IMR-90 (cell line): ENCODE measurements around the gene EEF2K. TPM values are rescaled to one million over a fixed set of nuclear protein-coding genes. Genes with fewer than 3 reads are reported as not detected.

ENCODE experiments used
- ATAC-seq: fragments of 200-7000 bp; cut with Tn5 transposase; 2 replicates; pipeline ENCODE4 v1.9.1; 2020; ENCODE audit warnings: low read depth, mild to moderate bottlenecking, moderate library complexity
- BruUV-seq: library from RNA; stranded (reverse); fragments of 400-500 nt; replicated peaks from 2 replicates; lab custom pipeline; 2021; lab: Mats Ljungman, UMichigan
- CTCF ChIA-PET: fragments of 300-600 bp; formaldehyde crosslinking; extraction: SDS; loops from one replicate; lab custom pipeline; 2021; ENCODE audit warnings: antibody characterized with exemption; lab: Yijun Ruan, JAX
- POLR2A ChIA-PET: fragments of 300-600 bp; sonication (Branson Sonifier 250); formaldehyde crosslinking; loops from one replicate; lab custom pipeline; 2022; ENCODE audit warnings: antibody characterized with exemption; ENCODE audit not compliant: unreplicated experiment; lab: Charles Lee
- DNase-seq: peaks from one replicate; pipeline ENCODE4 v3.0.0; 2013
- H2AFZ ChIP-seq: replicated peaks from 2 replicates; pipeline ENCODE3; 2013; ENCODE audit warnings: low read length, mild to moderate bottlenecking; ENCODE audit not compliant: poor library complexity
- H2AK5ac ChIP-seq: 2 replicates; pipeline ENCODE4 v1.6.1; 2013; ENCODE audit warnings: low read depth, low read length, inconsistent platforms
- H2AK9ac ChIP-seq: replicated peaks from 2 replicates; pipeline ENCODE3; 2013; ENCODE audit warnings: mild to moderate bottlenecking, low read depth, low read length, moderate library complexity; ENCODE audit not compliant: poor library complexity
- H2BK120ac ChIP-seq: 2 replicates; pipeline ENCODE4 v1.6.1; 2013; ENCODE audit warnings: low read depth, low read length, inconsistent platforms
- H2BK15ac ChIP-seq: 3 replicates; pipeline ENCODE4 v1.6.1; 2013; ENCODE audit warnings: low read depth, low read length, inconsistent platforms
- H2BK20ac ChIP-seq: 2 replicates; pipeline ENCODE4 v1.6.1; 2013; ENCODE audit warnings: low read depth, mild to moderate bottlenecking, inconsistent platforms, low read length, moderate library complexity
- H2BK5ac ChIP-seq: 2 replicates; pipeline ENCODE4 v1.6.1; 2013; ENCODE audit warnings: mild to moderate bottlenecking, low read depth, low read length, inconsistent platforms; ENCODE audit not compliant: poor library complexity, severe bottlenecking
- H3K14ac ChIP-seq: replicated peaks from 2 replicates; pipeline ENCODE4 v1.6.1; 2013; ENCODE audit warnings: low read depth, low read length, inconsistent platforms
- H3K18ac ChIP-seq: 2 replicates; pipeline ENCODE4 v1.6.1; 2013; ENCODE audit warnings: low read depth, low read length, control low read depth
- H3K23ac ChIP-seq: 2 replicates; pipeline ENCODE4 v1.6.1; 2013; ENCODE audit warnings: low read depth, low read length, inconsistent platforms
- H3K27ac ChIP-seq: 2 replicates; pipeline ENCODE4 v1.5.1; 2013; ENCODE audit warnings: mild to moderate bottlenecking, control low read depth, low read length; ENCODE audit not compliant: insufficient read depth
- H3K27me3 ChIP-seq: 2 replicates; pipeline ENCODE4 v1.6.1; 2013; ENCODE audit warnings: low read length; ENCODE audit not compliant: control insufficient read depth, insufficient read depth
- H3K36me3 ChIP-seq: 2 replicates; pipeline ENCODE4 v1.6.1; 2013; ENCODE audit warnings: low read length, mixed read lengths; ENCODE audit not compliant: control insufficient read depth, insufficient read depth
- H3K4ac ChIP-seq: 2 replicates; pipeline ENCODE4 v1.6.1; 2013; ENCODE audit warnings: low read depth, low read length, inconsistent platforms
- H3K4me1 ChIP-seq: 2 replicates; pipeline ENCODE4 v1.6.1; 2013; ENCODE audit warnings: low read length, mixed read lengths; ENCODE audit not compliant: control insufficient read depth, insufficient read depth
- H3K4me2 ChIP-seq: 2 replicates; pipeline ENCODE4 v1.6.1; 2013; ENCODE audit warnings: low read depth, mild to moderate bottlenecking, control low read depth, low read length, moderate library complexity
- H3K4me3 ChIP-seq: 2 replicates; pipeline ENCODE4 v1.5.1; 2013; ENCODE audit warnings: low read depth, mild to moderate bottlenecking, control low read depth, low read length, moderate library complexity; ENCODE audit not compliant: insufficient read depth
- H3K56ac ChIP-seq: 2 replicates; pipeline ENCODE4 v1.6.1; 2013; ENCODE audit warnings: low read length, inconsistent platforms; ENCODE audit not compliant: insufficient read depth; ENCODE audit errors: extremely low read depth
- H3K79me1 ChIP-seq, 2 experiments: 2 replicates each; pipeline ENCODE4 v1.6.1; 2013; ENCODE audit warnings: low read length in 2 of 2, inconsistent platforms in 1 of 2, low read depth in 1 of 2
- H3K9ac ChIP-seq: 2 replicates; pipeline ENCODE4 v1.6.1; 2013; ENCODE audit warnings: low read depth, low read length, control low read depth
- H3K9me1 ChIP-seq: 2 replicates; pipeline ENCODE4 v1.6.1; 2013; ENCODE audit warnings: low read length, inconsistent platforms; ENCODE audit not compliant: insufficient read depth
- H3K9me3 ChIP-seq: 2 replicates; pipeline ENCODE4 v1.6.1; 2013; ENCODE audit warnings: low read length; ENCODE audit not compliant: control insufficient read depth, insufficient read depth
- H4K20me1 ChIP-seq: 2 replicates; pipeline ENCODE4 v1.6.1; 2013; ENCODE audit warnings: low read length, inconsistent platforms; ENCODE audit not compliant: insufficient read depth
- H4K5ac ChIP-seq: 2 replicates; pipeline ENCODE4 v1.6.1; 2013; ENCODE audit warnings: mild to moderate bottlenecking, low read depth, low read length, control low read depth
- H4K8ac ChIP-seq, 2 experiments: 2 replicates each; pipeline ENCODE4 v1.6.1; 2013; ENCODE audit warnings: low read depth in 2 of 2, low read length in 2 of 2, control low read depth in 1 of 2, inconsistent platforms in 1 of 2
- H4K91ac ChIP-seq: 2 replicates; pipeline ENCODE4 v1.6.1; 2013; ENCODE audit warnings: low read depth, low read length, inconsistent platforms; ENCODE audit not compliant: insufficient read depth
- BHLHE40 ChIP-seq: fragments of 150-350 bp; IDR thresholded peaks from 2 replicates; pipeline ENCODE4 v1.6.1; 2016; ENCODE audit warnings: mild to moderate bottlenecking, low read depth, low read length
- CEBPB ChIP-seq: IDR thresholded peaks from 2 replicates; pipeline ENCODE4 v1.6.1; 2012; ENCODE audit warnings: low read depth, low read length, improper control_type of control experiment
- CHD1 ChIP-seq: IDR thresholded peaks from 2 replicates; pipeline ENCODE4 v1.6.1; 2012; ENCODE audit warnings: low read depth, low read length, improper control_type of control experiment
- CTCF ChIP-seq: conservative IDR thresholded peaks from 2 replicates; pipeline ENCODE4 v1.5.1; 2012; ENCODE audit warnings: mild to moderate bottlenecking, low read depth, low read length, improper control_type of control experiment
- FOS ChIP-seq: fragments of 150-350 bp; IDR thresholded peaks from 2 replicates; pipeline ENCODE4 v1.6.1; 2016; ENCODE audit warnings: low read depth, low read length
- MAFK ChIP-seq: IDR thresholded peaks from 2 replicates; pipeline ENCODE4 v1.6.1; 2012; ENCODE audit warnings: low read depth, low read length, improper control_type of control experiment
- MAZ ChIP-seq: IDR thresholded peaks from 2 replicates; pipeline ENCODE4 v1.6.1; 2012; ENCODE audit warnings: low read depth, mild to moderate bottlenecking, low read length, improper control_type of control experiment, moderate library complexity, borderline replicate concordance
- MXI1 ChIP-seq: IDR thresholded peaks from 2 replicates; pipeline ENCODE4 v1.6.1; 2012; ENCODE audit warnings: low read depth, mild to moderate bottlenecking, low read length, moderate library complexity, borderline replicate concordance
- NFE2L2 ChIP-seq: fragments of 150-350 bp; IDR thresholded peaks from 2 replicates; pipeline ENCODE4 v1.6.1; 2016; ENCODE audit warnings: low read depth, mild to moderate bottlenecking, low read length
- POLR2A ChIP-seq: IDR thresholded peaks from 2 replicates; pipeline ENCODE4 v1.6.1; 2012; ENCODE audit warnings: mild to moderate bottlenecking, low read depth, low read length
- RAD21 ChIP-seq: IDR thresholded peaks from 2 replicates; pipeline ENCODE4 v1.6.1; 2012; ENCODE audit warnings: low read length, improper control_type of control experiment
- RCOR1 ChIP-seq: IDR thresholded peaks from 2 replicates; pipeline ENCODE4 v1.6.1; 2012; ENCODE audit warnings: mild to moderate bottlenecking, low read length, improper control_type of control experiment; ENCODE audit not compliant: insufficient replicate concordance
- SMC3 ChIP-seq: fragments of 150-350 bp; IDR thresholded peaks from 2 replicates; pipeline ENCODE4 v1.6.1; 2016; ENCODE audit warnings: low read depth, mild to moderate bottlenecking, antibody characterized with exemption, low read length, moderate library complexity
- USF2 ChIP-seq: fragments of 150-350 bp; IDR thresholded peaks from 2 replicates; pipeline ENCODE4 v1.6.1; 2017; ENCODE audit warnings: mild to moderate bottlenecking, antibody characterized with exemption, low read length, low read depth
- WGBS, 2 experiments: methylation state at CpG; one replicate each; pipeline versions ENCODE4 v1.1.5 to v1.1.7; 2013; ENCODE audit warnings: missing lambda C conversion rate in 2 of 2; ENCODE audit not compliant: insufficient read length in 1 of 2; ENCODE audit errors: extremely low coverage in 2 of 2; 5-methylcytosine and 5-hydroxymethylcytosine counted together
- dilution Hi-C: fragments of 300-500 bp; cut with HindIII; formaldehyde crosslinking; loops from one replicate; pipeline ENCODE4 v1.14.3; 2018; ENCODE audit warnings: low sequenced_read_pairs; ENCODE audit not compliant: unreplicated experiment
- in situ Hi-C: fragments of 300-500 bp; cut with MboI; formaldehyde crosslinking; loops from 3 replicates; pipeline ENCODE4 v1.14.3; 2019; ENCODE audit warnings: low sequenced_read_pairs, inconsistent platforms, mixed read lengths
- intact Hi-C: fragments of 100-400 bp; cut with micrococcal nuclease; formaldehyde crosslinking; loops from 2 replicates; pipeline ENCODE4 v1.10.0; 2022
- polyA plus RNA-seq, 3 experiments: library from polyadenylated mRNA; depleted of rRNA; stranded (reverse); fragments of >200 nt; gene quantifications; 2 replicates each; pipeline ENCODE4 v1.2.3, GENCODE V29; 2012; ENCODE audit warnings: low replicate concordance in 1 of 3
- total RNA-seq: library from RNA; depleted of rRNA; stranded (reverse); fragments of >200 nt; gene quantifications from 2 replicates; pipeline ENCODE4 v1.2.3, GENCODE V29; 2012
- TF ChIP-seq, protein P1 (sequence below): fragments of 150-350 bp; IDR thresholded peaks from 2 replicates; pipeline ENCODE4 v1.6.1; 2016; ENCODE audit warnings: low read depth, mild to moderate bottlenecking, low read length, moderate library complexity, borderline replicate concordance

Gene EEF2K
- total and polyA plus RNA-seq, 2 of the 4 experiments (the other 2 are of a cell fraction) = 9.7 to 16.5 TPM

GRCh38 chr16:22326771-22327445 lies 120.8 kb downstream of the EEF2K start:
- Histone ChIP-seq H3K27me3 (no peaks in the 10 kb centered on the region), H2AK5ac (no peak overlapping the region), H3K4me3 (no peak overlapping the region), H3K36me3 (peaks cover 60% of the 10 kb centered on the region), H3K23ac (no peak overlapping the region), H4K20me1 (peaks cover 10% of the 10 kb centered on the region; the same call in 1 of the 2 replicates), H4K91ac (no peak overlapping the region), H2BK20ac (no peak overlapping the region), H2BK15ac (no peak overlapping the region), H3K4me1 (no peaks in the 10 kb centered on the region), H3K4ac (no peak overlapping the region), H4K5ac (no peak overlapping the region), H3K14ac (no peak overlapping the region), H2AK9ac (no peak overlapping the region), H4K8ac (no peak overlapping the region), H3K9me3 (no peaks in the 10 kb centered on the region), H3K27ac (no peak overlapping the region), H2AFZ (no peak overlapping the region), H2BK5ac (no peak overlapping the region), H3K79me1 (peaks cover 11 to 35% of the 10 kb centered on the region in 2 experiments), H3K9ac (no peak overlapping the region), H3K4me2 (no peak overlapping the region), H3K9me1 (peaks cover 3% of the 10 kb centered on the region; the same call in 1 of the 2 replicates), H3K56ac (no peak overlapping the region), H2BK120ac (no peak overlapping the region), H3K18ac (no peak overlapping the region)
- ChIA-PET CTCF (no interaction called here), POLR2A (interaction anchor here (0.5 kb wide), 1 partner anchor 49 kb away, joined by 3 read pairs; no protein-coding TSS in a partner anchor)
- no peak for ATAC-seq
- 98% methylated on average over 7 of the region's 13 CpGs; no CpG with 5 or more reads in 1 of the 2 experiments for whole genome bisulfite sequencing, 2 experiments
- intact Hi-C loops = no loop called here
- no peak for DNase-seq
- no TSS peak for BruUV-seq
- dilution Hi-C loops = no loop called here
- in situ Hi-C loops = loop anchor here (25.0 kb wide), 1 partner anchor 1165 kb away; the partner anchor contains the start of genes DNAH3 and LDAF1
- TF ChIP-seq RAD21 (no peak), POLR2A (no peak), MXI1 (no peak), CEBPB (no peak), CTCF (no peak), MAZ (no peak), MAFK (no peak), CHD1 (no peak), NFE2L2 (no peak), BHLHE40 (no peak), USF2 (no peak), SMC3 (no peak), FOS (no peak), RCOR1 (no peak)
- TF ChIP-seq, protein P1, sequence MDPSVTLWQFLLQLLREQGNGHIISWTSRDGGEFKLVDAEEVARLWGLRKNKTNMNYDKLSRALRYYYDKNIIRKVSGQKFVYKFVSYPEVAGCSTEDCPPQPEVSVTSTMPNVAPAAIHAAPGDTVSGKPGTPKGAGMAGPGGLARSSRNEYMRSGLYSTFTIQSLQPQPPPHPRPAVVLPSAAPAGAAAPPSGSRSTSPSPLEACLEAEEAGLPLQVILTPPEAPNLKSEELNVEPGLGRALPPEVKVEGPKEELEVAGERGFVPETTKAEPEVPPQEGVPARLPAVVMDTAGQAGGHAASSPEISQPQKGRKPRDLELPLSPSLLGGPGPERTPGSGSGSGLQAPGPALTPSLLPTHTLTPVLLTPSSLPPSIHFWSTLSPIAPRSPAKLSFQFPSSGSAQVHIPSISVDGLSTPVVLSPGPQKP = no peak
